GM12872 (cell line): ENCODE measurements around the gene PRKCE.

ENCODE experiments used
- TF ChIP-seq, protein P1 (sequence below): IDR thresholded peaks from 3 replicates; pipeline ENCODE4 v1.5.1; 2011; ENCODE audit warnings: low read depth, mild to moderate bottlenecking, low read length, moderate library complexity; ENCODE audit not compliant: insufficient read depth

The PRKCE gene

DNA sequence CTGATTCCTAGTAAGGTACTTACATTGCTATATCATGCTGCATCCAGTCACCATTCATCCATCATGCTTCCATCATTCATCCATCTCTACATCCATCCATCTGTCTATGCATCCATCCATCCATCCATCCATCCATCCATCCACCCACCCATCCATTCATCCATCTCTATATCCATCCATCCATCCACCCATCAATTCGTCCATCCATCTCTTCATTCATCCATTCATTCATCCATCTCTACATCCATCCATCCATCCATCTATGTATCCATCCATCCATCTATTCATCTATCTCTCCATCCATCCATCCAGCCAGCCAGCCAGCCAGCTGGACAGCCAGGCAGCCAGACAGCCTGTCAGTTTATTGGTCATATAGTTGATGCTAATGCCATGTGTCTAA, 20.7 kb downstream of the PRKCE start:
- TF ChIP-seq, protein P1, sequence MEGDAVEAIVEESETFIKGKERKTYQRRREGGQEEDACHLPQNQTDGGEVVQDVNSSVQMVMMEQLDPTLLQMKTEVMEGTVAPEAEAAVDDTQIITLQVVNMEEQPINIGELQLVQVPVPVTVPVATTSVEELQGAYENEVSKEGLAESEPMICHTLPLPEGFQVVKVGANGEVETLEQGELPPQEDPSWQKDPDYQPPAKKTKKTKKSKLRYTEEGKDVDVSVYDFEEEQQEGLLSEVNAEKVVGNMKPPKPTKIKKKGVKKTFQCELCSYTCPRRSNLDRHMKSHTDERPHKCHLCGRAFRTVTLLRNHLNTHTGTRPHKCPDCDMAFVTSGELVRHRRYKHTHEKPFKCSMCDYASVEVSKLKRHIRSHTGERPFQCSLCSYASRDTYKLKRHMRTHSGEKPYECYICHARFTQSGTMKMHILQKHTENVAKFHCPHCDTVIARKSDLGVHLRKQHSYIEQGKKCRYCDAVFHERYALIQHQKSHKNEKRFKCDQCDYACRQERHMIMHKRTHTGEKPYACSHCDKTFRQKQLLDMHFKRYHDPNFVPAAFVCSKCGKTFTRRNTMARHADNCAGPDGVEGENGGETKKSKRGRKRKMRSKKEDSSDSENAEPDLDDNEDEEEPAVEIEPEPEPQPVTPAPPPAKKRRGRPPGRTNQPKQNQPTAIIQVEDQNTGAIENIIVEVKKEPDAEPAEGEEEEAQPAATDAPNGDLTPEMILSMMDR = no peak

DNA sequence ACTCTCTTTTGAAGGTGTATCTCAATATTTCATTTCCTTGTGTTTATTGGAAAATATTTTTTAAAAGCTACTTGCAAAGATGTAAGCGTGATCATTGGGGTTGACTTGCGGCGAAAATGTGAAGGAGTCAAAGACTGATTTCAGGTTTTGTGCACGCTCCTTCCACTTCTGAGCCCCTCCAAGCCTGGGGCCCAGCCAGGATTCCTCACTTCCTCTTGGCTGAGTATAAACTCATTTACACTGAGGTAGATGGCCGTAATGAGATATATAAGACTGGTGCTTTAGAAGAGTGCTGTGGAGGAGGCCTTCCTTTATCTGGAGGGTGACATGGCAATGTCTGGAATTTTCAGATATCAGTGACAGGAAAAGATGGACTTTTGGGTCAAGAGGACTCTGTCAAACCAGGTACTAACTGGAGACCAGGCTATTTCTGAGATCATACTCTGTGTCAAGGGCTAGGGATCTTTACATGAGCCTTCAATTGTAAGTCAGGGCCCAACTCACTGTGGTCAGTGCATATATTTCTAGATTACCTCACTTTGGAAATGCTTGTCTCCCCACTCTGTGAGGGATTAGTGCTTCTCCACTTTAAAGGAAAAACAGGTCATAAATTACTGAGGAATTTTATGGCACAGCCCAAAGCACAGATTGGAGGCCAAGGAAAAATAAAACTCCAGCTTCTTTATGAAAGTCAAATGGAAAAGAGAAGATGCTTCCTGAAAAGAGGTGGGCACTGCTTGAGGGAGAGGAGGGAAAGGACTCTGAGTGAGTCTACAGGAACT, 22.8 kb downstream of the PRKCE start:
- TF ChIP-seq, protein P1 = no peak

DNA sequence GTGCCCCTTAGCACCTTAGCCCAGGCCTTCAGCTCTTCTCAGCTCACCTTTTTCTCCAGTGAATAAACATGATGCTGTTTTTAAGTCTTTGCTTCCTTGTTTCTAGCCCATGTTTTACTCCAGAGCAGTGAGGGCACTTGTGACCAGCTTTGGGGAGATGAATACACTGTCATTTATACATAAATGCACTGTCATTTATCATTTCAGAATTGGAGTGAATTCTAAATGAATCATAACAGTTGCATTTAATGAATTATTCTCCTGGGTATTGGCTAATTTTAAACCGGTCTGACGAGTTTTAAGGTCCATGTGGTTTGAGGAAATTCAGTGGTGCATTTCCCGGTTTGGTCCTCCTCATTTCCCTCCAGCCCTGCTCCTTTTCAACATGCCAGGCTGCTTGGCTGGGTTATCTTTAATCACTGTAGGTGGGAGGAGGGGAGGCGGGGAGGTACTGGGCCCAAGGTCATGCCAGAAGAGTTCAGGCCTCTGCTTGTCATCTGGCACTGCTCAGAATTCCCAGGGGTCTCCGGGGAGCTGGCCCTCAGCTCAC, 23.9 kb downstream of the PRKCE start:
- TF ChIP-seq, protein P1 = no peak

DNA sequence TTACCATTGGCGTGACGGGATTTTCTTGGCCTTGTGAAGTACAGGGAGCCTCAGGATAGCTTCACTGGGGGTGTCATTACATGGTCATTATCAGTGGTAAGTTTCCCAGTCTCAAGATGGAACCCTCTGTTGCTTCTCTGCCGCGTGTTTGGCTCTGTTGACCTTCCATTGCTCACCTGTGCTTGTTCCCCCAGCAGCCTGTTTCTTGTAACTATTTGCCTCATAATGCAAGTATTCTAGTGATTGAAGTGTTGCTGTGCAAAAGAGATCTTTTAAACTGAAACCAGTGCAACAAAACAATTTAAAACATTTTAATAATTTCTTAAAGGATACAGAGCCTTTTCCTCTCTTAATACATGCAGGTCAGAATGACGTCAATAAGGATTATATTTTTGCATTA, 24.6 kb downstream of the PRKCE start:
- TF ChIP-seq, protein P1 = no peak

DNA sequence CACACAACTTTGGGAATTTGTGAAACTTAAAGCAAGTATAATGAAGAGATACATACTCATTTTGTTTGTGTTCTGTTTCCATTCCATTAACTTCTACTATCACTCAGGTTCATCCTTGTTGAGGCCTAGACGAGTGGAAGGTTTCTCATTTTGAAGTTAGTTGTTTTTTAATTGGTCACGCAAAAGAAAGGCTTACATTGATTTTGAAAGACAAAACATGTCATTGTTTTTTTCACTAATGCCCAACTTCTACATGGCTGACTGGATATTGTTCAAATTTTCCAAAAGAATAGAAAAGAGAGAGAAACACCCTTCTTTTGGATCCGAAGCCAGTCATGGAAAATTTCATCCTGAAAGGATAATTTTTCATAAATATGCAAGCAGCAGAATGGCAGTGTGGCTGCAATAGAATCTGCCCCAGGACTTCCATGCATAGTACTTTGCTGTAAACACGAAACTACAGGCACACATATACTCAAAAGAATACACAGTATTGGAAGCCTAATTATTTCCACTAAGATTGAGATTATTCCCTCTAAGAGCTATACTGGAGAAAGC, 27.4 kb downstream of the PRKCE start:
- TF ChIP-seq, protein P1 = no peak

DNA sequence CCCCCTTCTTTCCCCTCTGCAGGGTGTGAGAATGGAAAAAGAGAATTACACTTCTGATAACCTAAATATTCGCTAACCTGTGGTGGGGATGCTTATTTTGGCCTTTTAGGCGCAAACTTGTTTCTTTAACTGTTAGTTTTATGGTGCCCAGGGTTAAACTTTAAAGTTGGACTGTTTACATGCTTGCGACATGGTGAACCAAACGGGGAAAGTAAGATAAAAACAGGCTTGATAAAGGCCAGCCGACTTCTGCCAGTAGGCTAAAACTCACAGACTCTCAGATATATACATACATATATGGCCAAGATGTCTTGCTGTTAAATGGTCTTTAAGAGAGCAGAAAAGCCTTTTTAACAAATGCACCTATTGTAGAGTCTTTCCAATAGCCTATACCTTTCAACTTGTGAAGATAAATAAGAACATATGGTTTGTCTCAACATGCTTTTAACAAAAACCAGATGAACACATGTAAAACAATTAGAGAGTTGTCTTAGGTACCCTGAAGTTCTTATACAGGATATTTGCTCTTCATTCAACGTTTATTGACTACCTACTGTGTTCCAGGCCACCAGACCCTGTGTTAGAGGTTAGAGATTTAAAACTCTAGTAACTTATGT, 29.0 kb downstream of the PRKCE start:
- TF ChIP-seq, protein P1 = no peak

DNA sequence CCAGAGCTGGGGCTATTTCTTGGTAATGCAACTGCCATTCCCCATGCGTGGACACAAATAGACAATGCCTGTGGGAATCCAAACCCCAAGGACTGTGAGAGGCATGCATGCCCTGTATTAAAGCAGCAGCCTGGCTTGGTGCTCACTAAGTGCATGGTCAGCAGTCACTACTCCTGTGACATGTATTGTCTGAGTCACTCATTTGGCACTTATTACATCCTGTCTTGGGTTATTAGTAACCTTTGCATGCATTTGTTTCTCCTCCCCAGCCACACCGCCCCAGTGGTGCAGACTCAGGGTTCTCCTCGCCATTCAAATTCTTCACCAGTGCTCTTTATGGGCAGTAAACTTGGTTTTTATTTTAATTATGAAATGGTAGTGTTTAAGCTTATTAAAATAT, 30.2 kb downstream of the PRKCE start:
- TF ChIP-seq, protein P1 = no peak
